Activated CD8-positive, alpha-beta T cell treated with anti-CD3 and anti-CD28 coated beads, Interleukin-2, amount 10 ng/mL, durations not matched to agents 7 days and 5 days (primary cell): Measurements from ENCODE around the gene GGT5. TPM values are rescaled to one million over a fixed set of nuclear protein-coding genes. Genes with fewer than 3 reads are reported as not detected.
"Not testable (repeated sequence)": the region's sequence is repeated elsewhere in the genome, so short reads cannot be mapped to it uniquely, and the experiment has no call there.

ENCODE experiments used
- ATAC-seq: fragments of 150-1000 bp; cut with Tn5 transposase; one replicate; pipeline ENCODE4 v1.10.0; 2021; ENCODE audit warnings: moderate library complexity
- CTCF ChIA-PET: fragments of 350-600 bp; sonication (Branson Sonifier 250); formaldehyde crosslinking; loops from one replicate; lab custom pipeline; 2021; ENCODE audit warnings: antibody characterized with exemption; lab: Charles Lee
- POLR2A ChIA-PET: fragments of 350-600 bp; sonication (Branson Sonifier 250); formaldehyde crosslinking; loops from one replicate; lab custom pipeline; 2021; ENCODE audit warnings: antibody characterized with exemption; lab: Charles Lee
- DNase-seq: peaks from one replicate; pipeline ENCODE4 v3.0.0-alpha.2; 2020
- H3K27ac Mint-ChIP-seq: one replicate; pipeline ENCODE4 v1.8.0; 2021; ENCODE audit warnings: mild to moderate bottlenecking, mixed read lengths
- H3K27me3 Mint-ChIP-seq: one replicate; pipeline ENCODE4 v1.8.0; 2021; ENCODE audit warnings: low read depth, mixed read lengths
- H3K36me3 Mint-ChIP-seq: one replicate; pipeline ENCODE4 v1.8.0; 2021; ENCODE audit warnings: low read depth, mixed read lengths
- H3K4me1 Mint-ChIP-seq: one replicate; pipeline ENCODE4 v1.8.0; 2021; ENCODE audit warnings: low read depth, mixed read lengths
- H3K4me3 Mint-ChIP-seq: one replicate; pipeline ENCODE4 v1.8.0; 2021; ENCODE audit warnings: mild to moderate bottlenecking, mixed read lengths
- H3K9me3 Mint-ChIP-seq: one replicate; pipeline ENCODE4 v1.8.0; 2022; ENCODE audit warnings: mixed read lengths; ENCODE audit not compliant: insufficient read depth
- total RNA-seq, 2 experiments: library from RNA; stranded (reverse); gene quantifications; one replicate each; pipeline ENCODE4 v1.2.3, GENCODE V29; 2021

Gene GGT5
- total RNA-seq, 2 experiments from 2014 or later, result 0.29 to 0.44 TPM

DNA sequence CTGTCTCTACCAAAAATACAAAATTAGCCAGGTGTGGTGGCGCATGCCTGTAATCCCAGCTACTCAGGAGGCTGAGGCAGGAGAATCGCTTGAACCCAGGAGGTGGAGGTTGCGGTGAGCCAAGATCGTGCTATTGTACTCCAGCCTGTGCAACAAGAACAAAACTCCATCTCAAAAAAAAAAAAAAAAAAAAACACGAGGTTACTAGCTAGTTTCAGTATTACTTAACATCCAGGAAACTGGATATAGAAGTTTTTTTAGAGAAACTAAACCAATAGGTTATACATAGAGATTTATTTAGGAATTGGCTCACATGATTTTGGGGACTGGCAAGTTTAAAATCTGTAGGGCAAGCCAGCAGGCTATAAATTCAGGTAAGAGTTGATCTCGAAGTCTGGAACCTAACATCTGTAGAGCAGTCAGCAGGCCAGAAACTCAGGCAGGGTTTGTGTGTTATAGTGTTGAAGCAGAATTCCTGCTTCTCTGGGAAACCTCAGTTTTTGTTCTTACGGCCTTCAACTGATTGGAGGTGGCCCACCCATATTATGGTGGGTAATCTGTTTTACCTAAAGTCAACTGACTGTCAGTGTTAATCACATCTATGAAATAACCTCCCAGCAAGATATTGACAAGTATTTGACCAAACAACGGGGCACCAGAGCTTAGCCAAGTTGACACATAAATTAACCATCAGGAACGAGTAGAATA, 3.7 kb downstream of the GGT5 start:
- H3K4me1 Mint-ChIP-seq, result peaks cover 54% of the 10 kb centered on the region
- CTCF ChIA-PET, result interaction anchor here (0.9 to 3.3 kb wide), 7 partner anchors 9 to 85 kb away, joined by 3 to 25 read pairs (median 7); no protein-coding TSS in a partner anchor
- H3K9me3 Mint-ChIP-seq, POLR2A ChIA-PET, DNase-seq, H3K27me3 Mint-ChIP-seq, H3K36me3 Mint-ChIP-seq: not testable (repeated sequence)
- peak overlapping the region; percentile 71 for H3K27ac Mint-ChIP-seq
- H3K4me3 Mint-ChIP-seq, result peak overlapping the region; percentile 25
- peak; percentile 67 for ATAC-seq

DNA sequence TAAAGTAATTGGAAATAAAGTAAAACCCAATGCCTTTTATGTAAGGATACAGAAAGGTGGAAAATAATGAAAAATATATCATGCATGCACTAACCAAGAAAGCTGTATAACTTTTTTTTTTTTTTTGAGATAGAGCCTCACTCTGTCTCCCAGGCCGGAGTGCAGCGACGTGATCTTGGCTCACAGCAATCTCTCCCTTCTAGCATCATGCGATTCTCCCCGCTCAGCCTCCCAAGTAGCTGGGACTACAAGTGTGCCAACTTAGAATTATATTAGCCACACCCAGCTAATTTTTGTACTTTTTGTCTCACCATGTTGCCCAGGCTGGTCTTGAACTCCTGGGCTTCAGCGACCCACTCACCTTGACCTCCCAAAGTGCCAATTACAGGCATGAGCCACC, 4.5 kb downstream of the GGT5 start:
- ATAC-seq (no peak), DNase-seq (no peak)
- no peak overlapping the region for H3K4me3 Mint-ChIP-seq
- ChIA-PET CTCF (interaction anchor here (0.9 to 3.3 kb wide), 6 partner anchors 8 to 84 kb away, joined by 3 to 25 read pairs (median 6); no protein-coding TSS in a partner anchor), POLR2A (no interaction called here)
- H3K9me3 Mint-ChIP-seq, result no peaks in the 10 kb centered on the region
- peaks cover 53% of the 10 kb centered on the region for H3K4me1 Mint-ChIP-seq
- H3K36me3 Mint-ChIP-seq, result no peaks in the 10 kb centered on the region
- H3K27me3 Mint-ChIP-seq, result no peaks in the 10 kb centered on the region
- peak overlapping the region; percentile 60 for H3K27ac Mint-ChIP-seq

DNA sequence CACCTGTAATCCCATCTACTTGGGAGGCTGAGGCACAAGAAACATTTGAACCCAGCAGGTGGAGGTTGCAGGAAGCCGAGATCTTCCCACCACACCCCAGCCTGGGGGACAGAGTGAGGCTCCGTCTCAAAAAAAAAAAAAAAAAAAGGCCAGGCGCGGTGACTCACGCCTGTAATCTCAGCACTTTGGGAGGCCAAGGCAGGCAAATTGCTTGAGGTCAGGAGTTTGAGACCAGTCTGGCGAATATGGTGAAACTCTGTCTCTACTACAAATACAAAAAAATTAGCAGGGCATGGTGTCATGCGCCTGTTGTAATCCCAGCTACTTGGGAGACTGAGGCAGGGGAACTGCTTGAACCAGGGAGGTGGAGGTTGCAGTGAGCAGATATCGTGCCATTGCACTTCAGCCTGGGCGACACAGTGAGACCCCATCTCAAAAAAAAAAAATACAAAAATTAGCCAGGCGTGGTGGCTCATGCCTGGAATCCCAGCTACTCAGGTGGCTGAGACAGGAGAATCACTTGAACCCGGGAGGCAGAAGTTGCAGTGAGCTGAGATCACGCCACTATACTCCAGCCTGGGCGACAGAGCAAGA, 6.7 kb downstream of the GGT5 start:
- H3K4me3 Mint-ChIP-seq, DNase-seq, POLR2A ChIA-PET, H3K27ac Mint-ChIP-seq, H3K27me3 Mint-ChIP-seq, ATAC-seq, H3K9me3 Mint-ChIP-seq, H3K36me3 Mint-ChIP-seq: not testable (repeated sequence)
- CTCF ChIA-PET, result interaction anchor here (1.0 kb wide), 1 partner anchor 105 kb away, joined by 3 read pairs; no protein-coding TSS in a partner anchor
- H3K4me1 Mint-ChIP-seq, result peaks cover 37% of the 10 kb centered on the region

DNA sequence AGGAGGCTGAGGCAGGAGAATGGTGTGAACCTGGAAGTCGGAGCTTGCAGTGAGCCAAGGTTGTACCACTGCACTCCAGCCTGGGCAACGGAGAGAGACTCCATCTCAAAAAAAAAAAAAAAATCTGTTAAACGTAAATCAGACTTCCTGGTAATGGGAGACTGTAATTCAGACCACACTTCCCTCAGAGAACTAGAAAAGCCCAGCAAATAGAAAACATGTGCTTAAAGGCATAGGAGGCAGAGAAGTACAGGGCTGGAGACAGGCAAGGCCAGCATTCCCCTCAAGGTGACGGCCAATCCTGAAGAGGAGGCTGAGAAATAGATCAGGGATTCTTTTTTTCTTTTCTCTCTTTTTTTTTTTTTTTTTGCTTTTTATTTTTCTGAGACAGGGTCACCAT, 8.2 kb downstream of the GGT5 start:
- Mint-ChIP-seq H3K27me3 (no peaks in the 10 kb centered on the region), H3K9me3 (no peaks in the 10 kb centered on the region), H3K4me3 (no peak overlapping the region), H3K4me1 (peaks cover 22% of the 10 kb centered on the region), H3K36me3 (no peaks in the 10 kb centered on the region), H3K27ac (no peak overlapping the region)
- DNase-seq, result no peak
- no peak for ATAC-seq
- ChIA-PET POLR2A (no interaction called here), CTCF (no interaction called here)

DNA sequence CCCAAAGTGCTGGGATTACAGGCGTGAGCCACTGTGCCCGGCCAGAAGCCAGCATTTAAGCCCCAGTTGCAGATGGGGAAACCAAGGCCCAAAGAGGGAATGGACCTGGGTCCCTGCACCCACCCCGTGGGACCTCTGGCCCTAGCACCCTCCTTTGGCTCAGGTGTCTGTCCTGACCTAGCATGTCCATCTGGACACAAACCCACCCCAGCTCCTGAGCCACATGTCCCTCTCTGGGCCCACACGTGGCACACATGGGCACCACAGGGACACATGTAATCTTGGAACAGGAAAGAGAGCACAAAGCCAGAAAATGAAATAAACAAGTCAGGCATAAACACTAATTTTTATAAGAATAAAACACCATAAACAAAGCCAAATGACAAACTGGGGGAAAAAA, 9.6 kb downstream of the GGT5 start:
- CTCF ChIA-PET, result no interaction called here
- DNase-seq (no peak), ATAC-seq (no peak)
- H3K4me3 Mint-ChIP-seq, result no peak overlapping the region
- H3K36me3 Mint-ChIP-seq, result no peaks in the 10 kb centered on the region
- POLR2A ChIA-PET, result no interaction called here
- H3K4me1 Mint-ChIP-seq, result peaks cover 13% of the 10 kb centered on the region
- H3K27ac Mint-ChIP-seq, result no peak overlapping the region
- no peaks in the 10 kb centered on the region for H3K9me3 Mint-ChIP-seq
- H3K27me3 Mint-ChIP-seq, result no peaks in the 10 kb centered on the region

DNA sequence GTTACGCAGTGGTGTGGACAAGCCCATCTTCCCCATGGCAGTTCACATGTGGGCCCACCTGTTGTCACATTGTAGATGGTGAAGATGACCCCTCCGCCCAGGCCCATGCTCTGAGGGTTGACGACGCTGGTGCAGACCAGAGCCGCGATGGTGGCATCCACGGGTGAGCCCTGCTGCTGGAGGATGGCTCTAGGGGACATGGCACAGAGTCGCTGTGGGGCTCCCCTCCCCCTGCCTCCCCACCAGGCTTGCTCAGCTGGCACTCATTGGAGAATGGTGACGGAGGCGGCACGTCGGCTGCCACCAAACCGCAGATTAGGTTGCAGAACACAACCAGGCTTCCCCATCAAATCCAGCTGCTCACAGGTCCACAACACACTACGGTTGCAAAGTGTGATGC, 11.1 kb downstream of the GGT5 start:
- no peaks in the 10 kb centered on the region for H3K36me3 Mint-ChIP-seq
- H3K4me3 Mint-ChIP-seq, result no peak overlapping the region
- no peak for ATAC-seq
- POLR2A ChIA-PET, result no interaction called here
- H3K9me3 Mint-ChIP-seq, result no peaks in the 10 kb centered on the region
- DNase-seq, result no peak
- no peak overlapping the region for H3K27ac Mint-ChIP-seq
- CTCF ChIA-PET, result interaction anchor here (0.7 kb wide), 1 partner anchor 14 kb away, joined by 3 read pairs; no protein-coding TSS in a partner anchor
- H3K4me1 Mint-ChIP-seq, result peaks cover 9% of the 10 kb centered on the region
- no peaks in the 10 kb centered on the region for H3K27me3 Mint-ChIP-seq

DNA sequence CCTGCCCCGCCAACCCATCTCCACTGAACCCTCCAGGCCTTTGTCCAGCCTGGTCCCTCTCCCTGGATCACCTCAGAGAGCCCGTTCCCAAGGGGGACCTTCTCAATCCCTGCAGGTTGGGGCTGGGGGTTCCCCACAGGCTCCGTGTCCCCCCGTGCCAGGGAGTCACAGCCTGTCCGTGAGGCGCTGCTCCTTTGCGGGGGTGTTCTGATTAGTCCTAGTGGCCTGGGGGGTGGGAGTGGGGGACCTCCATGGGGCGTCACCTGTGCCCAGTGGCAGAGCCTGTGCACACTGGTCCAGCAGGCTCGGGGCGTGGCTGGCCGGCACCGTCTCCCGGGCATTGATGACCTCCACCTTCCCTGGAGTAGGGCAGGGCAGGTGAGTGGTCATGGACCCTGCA, 11.6 kb downstream of the GGT5 start:
- Mint-ChIP-seq H3K27me3 (no peaks in the 10 kb centered on the region), H3K27ac (no peak overlapping the region), H3K4me1 (peaks cover 9% of the 10 kb centered on the region), H3K36me3 (no peaks in the 10 kb centered on the region), H3K4me3 (no peak overlapping the region), H3K9me3 (no peaks in the 10 kb centered on the region)
- ChIA-PET POLR2A (no interaction called here), CTCF (interaction anchor here (2.5 kb wide), 1 partner anchor 7 kb away, joined by 12 read pairs; no protein-coding TSS in a partner anchor)
- ATAC-seq (no peak), DNase-seq (no peak)

DNA sequence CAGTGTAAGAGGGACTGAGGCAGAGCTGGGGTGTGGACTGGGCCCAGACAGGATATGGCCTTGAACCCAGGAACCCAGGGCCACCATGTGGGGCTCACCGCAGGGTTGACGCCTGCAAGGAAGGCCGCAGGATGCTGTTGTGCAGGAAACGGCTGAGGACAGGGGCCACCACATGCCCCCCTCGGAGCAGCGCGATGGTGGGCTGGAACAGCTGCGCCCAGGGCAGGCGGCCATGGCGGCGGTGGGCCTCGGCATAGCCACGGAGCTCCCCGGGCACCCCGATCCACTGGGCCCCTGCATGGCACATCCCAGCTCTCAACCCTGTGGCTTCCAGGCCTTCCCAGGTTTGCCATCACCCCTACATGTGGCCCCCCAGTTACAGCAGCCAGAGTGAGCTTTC, 12.2 kb downstream of the GGT5 start:
- H3K4me3 Mint-ChIP-seq, result no peak overlapping the region
- POLR2A ChIA-PET, result no interaction called here
- peaks cover 9% of the 10 kb centered on the region for H3K4me1 Mint-ChIP-seq
- no peaks in the 10 kb centered on the region for H3K36me3 Mint-ChIP-seq
- no peak overlapping the region for H3K27ac Mint-ChIP-seq
- no peaks in the 10 kb centered on the region for H3K27me3 Mint-ChIP-seq
- no peak for ATAC-seq
- no peak for DNase-seq
- H3K9me3 Mint-ChIP-seq, result no peaks in the 10 kb centered on the region
- CTCF ChIA-PET, result interaction anchor here (2.0 to 3.2 kb wide), 3 partner anchors 7 to 42 kb away, joined by 11 to 21 read pairs (median 12); no protein-coding TSS in a partner anchor

DNA sequence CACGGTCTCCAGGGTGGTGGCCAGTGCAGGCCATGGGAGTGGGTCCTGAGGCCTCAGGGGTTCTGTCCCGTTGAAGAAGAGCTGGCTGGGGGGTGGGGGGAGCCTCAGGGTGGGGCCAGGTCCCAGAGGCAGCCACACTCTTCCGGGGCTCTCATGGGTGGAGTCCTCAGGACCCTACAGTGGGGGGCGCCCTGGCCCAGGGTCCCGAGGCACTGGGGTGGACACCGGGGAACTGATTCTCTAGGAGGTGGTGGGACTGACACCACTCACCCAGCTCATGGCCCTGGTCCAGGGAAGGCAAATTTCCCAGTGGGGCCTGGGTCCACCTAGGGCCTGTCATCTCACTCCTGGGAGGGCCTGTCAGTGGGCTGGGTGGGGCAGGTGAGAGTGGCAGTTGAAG, 12.8 kb downstream of the GGT5 start:
- Mint-ChIP-seq H3K27ac (no peak overlapping the region), H3K27me3 (no peaks in the 10 kb centered on the region), H3K4me1 (peaks cover 7% of the 10 kb centered on the region), H3K4me3 (no peak overlapping the region), H3K9me3 (no peaks in the 10 kb centered on the region), H3K36me3 (no peaks in the 10 kb centered on the region)
- ChIA-PET POLR2A (no interaction called here), CTCF (interaction anchor here (0.7 to 3.2 kb wide), 6 partner anchors 8 to 42 kb away, joined by 3 to 21 read pairs (median 12); no protein-coding TSS in a partner anchor)
- DNase-seq (no peak), ATAC-seq (no peak)

DNA sequence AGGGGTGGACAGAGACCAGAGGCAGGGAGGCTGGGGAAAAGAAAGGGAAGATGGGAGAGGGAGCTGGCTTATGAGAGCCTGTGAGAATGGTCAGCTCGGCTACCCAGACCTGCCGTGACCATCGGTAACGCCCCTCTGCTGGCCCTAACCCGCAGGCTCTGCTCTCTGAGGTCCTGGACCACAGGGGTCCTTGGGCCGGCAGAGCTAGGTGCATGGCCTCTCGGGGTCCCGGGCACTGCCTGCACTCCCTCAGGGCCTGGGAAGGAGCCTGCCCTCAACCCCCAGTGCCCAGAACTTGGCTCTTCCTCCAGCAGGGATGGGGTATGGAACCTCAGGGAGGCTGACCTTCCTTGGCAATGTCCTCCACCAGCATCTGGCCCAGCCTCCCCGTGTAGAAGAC, 13.2 kb downstream of the GGT5 start:
- DNase-seq, result no peak
- CTCF ChIA-PET, result interaction anchor here (0.7 to 3.2 kb wide), 10 partner anchors 8 to 143 kb away, joined by 3 to 21 read pairs (median 8); partner anchors contain the start of gene GGT5
- Mint-ChIP-seq H3K36me3 (no peaks in the 10 kb centered on the region), H3K27ac (peak overlapping the region; percentile 82), H3K9me3 (no peaks in the 10 kb centered on the region), H3K4me1 (peaks cover 7% of the 10 kb centered on the region), H3K4me3 (no peak overlapping the region), H3K27me3 (no peaks in the 10 kb centered on the region)
- POLR2A ChIA-PET, result no interaction called here
- no peak for ATAC-seq

DNA sequence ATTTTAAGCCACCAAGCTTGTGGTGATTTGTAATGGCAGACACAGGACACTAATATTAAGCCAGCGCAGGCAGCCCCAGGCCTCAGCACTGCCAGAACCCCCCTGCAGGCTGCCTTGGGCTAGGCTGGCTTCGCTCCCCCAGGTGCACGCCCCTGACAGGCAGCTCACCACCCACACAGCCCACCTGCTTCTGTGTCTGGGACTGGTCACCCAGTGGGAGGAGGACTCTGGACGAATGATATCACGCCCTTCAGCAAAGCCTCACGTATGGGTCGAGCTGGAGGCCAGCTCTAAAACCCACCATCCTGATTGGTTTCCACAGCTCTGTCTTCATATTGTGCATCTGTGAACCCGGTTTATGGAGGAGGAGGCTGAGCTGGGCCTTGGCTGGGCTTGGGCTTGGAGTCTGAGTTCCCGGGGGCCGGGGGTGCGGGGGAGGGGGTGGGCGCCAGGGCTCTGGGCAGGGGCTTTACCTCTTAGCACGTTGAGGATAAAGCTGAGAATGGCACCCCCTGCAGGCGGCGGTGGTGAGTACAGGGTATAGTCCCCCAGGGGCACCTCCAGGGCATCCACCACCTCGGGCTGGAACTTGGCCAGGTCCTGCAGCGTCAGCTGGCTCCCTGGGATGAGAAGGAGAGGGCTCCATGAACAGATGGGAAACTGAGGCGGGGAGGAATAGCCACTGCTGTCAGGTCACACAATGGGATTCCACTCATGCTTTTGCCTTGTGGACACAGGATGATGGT, 13.8 kb downstream of the GGT5 start:
- DNase-seq, result peak; percentile 75
- no peaks in the 10 kb centered on the region for H3K36me3 Mint-ChIP-seq
- H3K27me3 Mint-ChIP-seq, result no peaks in the 10 kb centered on the region
- ChIA-PET CTCF (interaction anchor here (0.7 to 3.2 kb wide), 23 partner anchors 9 to 142 kb away, joined by 3 to 21 read pairs (median 4); partner anchors contain the start of gene GGT5), POLR2A (no interaction called here)
- H3K4me3 Mint-ChIP-seq, result no peak overlapping the region
- peak overlapping the region; percentile 82 for H3K27ac Mint-ChIP-seq
- no peaks in the 10 kb centered on the region for H3K9me3 Mint-ChIP-seq
- peaks cover 5% of the 10 kb centered on the region for H3K4me1 Mint-ChIP-seq
- ATAC-seq, result peak; percentile 87
